ENCODE measurements around the gene LIN52.

Gene LIN52

DNA sequence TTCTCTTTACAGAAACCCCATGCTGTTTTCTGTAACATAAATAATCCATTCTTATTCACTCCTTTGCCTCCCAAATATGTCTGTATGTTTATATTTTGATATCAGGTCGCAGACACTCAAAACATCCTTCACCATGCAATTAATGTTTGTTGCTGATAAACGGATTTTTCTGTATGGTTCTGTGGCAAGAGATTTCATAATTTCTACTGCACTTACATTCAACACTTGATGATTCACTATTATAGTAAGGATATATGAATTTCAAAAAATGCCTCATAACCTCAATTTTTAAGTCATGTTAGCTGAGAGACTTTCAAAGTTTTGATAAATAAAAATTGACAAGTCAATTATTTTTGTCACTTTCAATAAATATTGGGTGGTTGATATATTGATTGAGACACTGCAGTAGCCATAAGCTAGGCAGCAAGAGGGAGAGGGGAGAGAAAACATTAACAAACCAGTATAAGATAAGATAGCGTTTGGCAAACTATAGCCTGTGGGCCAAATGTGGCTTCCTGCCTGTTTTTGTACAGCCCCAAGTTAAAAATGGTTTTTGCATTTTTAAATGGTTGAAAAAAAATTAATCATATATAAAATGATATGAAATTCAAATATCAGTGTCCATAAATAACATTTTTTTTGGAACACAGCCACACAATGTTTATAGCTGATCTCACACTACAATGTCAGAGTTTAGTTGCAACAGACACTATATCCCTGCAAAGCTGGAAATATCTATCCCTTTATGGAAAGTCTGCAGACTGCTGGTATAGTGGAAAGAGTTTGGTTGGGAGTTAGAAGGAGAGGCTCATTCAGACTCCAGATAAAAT, 18.8 kb upstream of the LIN52 start:
- Histone ChIP-seq H3K9me3 (ENCODE audit: low read length) (no peaks in the 10 kb centered on the region), H3K9ac (ENCODE audit: low read length) (no peak overlapping the region), H3K27ac (ENCODE audit: low read depth, low read length) (no peak overlapping the region), H3K4me1 (ENCODE audit: insufficient read depth, low read length) (no peaks in the 10 kb centered on the region), H3K36me3 (ENCODE audit: insufficient read depth, low read length) (peaks cover 38% of the 10 kb centered on the region), H3K27me3 (ENCODE audit: control insufficient read depth in 1 of 2, insufficient read depth in 2 of 2, low read length in 2 of 2) (no peaks in the 10 kb centered on the region), H3K4me3 (ENCODE audit: low read depth in 1 of 2, low read length in 2 of 2) (no peak overlapping the region)

DNA sequence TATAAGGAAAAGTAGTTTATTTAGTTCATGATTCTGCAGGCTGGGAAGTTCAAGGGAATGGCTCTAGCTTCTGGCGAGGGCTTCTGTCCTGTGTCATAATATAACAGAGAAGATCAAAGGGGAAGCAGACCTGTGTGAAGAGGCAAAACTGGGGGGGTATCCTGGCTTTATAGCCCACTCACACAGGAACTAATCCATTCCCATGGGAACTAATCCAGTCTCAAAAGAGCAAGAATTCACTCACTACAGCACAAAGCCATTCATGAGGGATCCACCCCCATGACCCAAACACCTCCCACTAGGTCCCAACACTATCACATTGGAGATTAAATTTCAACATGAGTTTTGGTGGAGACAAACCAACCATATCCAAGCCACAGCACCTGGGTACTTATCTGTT, 7.4 kb upstream of the LIN52 start:
- Histone ChIP-seq H3K9me3 (ENCODE audit: low read length) (no peaks in the 10 kb centered on the region), H3K4me1 (ENCODE audit: insufficient read depth, low read length) (no peaks in the 10 kb centered on the region), H3K36me3 (ENCODE audit: insufficient read depth, low read length) (peaks cover 14% of the 10 kb centered on the region), H3K9ac (ENCODE audit: low read length) (no peak overlapping the region), H3K4me3 (ENCODE audit: low read depth in 1 of 2, low read length in 2 of 2) (no peak overlapping the region), H3K27ac (ENCODE audit: low read depth, low read length) (no peak overlapping the region), H3K27me3 (ENCODE audit: control insufficient read depth in 1 of 2, insufficient read depth in 2 of 2, low read length in 2 of 2) (no peaks in the 10 kb centered on the region)

- H3K4me3 ChIP-seq (ENCODE audit: low read depth in 1 of 2, low read length in 2 of 2): no peak overlapping the region
- H3K4me1 ChIP-seq (ENCODE audit: insufficient read depth, low read length): peaks cover 15% of the 10 kb centered on the region
- H3K27ac ChIP-seq (ENCODE audit: low read depth, low read length): no peak overlapping the region
- no peaks in the 10 kb centered on the region for H3K36me3 ChIP-seq (ENCODE audit: insufficient read depth, low read length)
- no peaks in the 10 kb centered on the region for H3K9me3 ChIP-seq (ENCODE audit: low read length)
- H3K9ac ChIP-seq (ENCODE audit: low read length): peak overlapping the region; percentile 14
- no peaks in the 10 kb centered on the region for H3K27me3 ChIP-seq (ENCODE audit: control insufficient read depth in 1 of 2, insufficient read depth in 2 of 2, low read length in 2 of 2)
These were observed 3.8 kb upstream of the LIN52 start for GRCh38 chr14:74080820-74081460.

DNA sequence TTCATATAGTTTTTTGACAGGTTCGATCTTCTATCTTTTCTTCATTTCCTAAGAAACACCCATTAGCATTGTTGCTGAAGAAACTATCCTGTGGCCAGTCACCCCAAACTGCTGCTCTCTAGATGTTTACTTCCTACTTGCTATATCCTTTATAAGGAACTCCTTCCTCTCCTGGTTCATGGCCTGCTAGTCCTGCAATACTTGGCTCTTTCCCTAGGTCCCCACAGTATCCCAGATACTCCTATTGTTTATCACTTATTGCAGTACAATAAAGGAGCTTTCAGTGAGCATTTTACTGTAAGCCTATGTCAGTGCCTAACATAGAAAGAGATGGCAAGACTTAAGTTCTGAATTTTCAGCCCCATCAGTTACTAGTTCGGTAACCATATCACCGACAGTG, 3.3 kb upstream of the LIN52 start:
- Histone ChIP-seq H3K36me3 (ENCODE audit: insufficient read depth, low read length) (no peaks in the 10 kb centered on the region), H3K9ac (ENCODE audit: low read length) (no peak overlapping the region), H3K27ac (ENCODE audit: low read depth, low read length) (no peak overlapping the region), H3K4me3 (ENCODE audit: low read depth in 1 of 2, low read length in 2 of 2) (no peak overlapping the region), H3K27me3 (ENCODE audit: control insufficient read depth in 1 of 2, insufficient read depth in 2 of 2, low read length in 2 of 2) (no peaks in the 10 kb centered on the region), H3K9me3 (ENCODE audit: low read length) (no peaks in the 10 kb centered on the region), H3K4me1 (ENCODE audit: insufficient read depth, low read length) (peaks cover 16% of the 10 kb centered on the region)

DNA sequence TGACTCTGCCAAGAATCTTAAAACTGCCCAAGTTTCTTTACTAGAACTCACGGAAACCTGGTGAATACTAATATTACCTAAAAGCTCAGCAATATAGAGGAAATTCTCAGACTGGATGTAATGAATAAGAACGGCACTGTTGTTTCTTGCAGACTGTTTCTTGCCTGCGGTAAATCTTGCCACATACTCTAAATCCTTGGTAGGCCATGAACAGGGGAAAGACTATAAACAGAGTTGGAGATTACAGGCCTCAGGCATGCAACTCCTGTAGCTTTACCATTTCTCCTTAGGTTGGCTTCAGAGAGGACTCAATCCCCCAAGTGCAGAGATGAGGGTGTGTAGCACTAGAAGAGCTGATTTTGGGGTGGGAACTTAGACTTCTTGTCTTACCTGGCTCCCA, 1.6 kb upstream of the LIN52 start:
- Histone ChIP-seq H3K4me3 (ENCODE audit: low read depth in 1 of 2, low read length in 2 of 2) (peak overlapping the region in 1 of 2 donors; percentile 85), H3K36me3 (ENCODE audit: insufficient read depth, low read length) (no peaks in the 10 kb centered on the region), H3K4me1 (ENCODE audit: insufficient read depth, low read length) (peaks cover 16% of the 10 kb centered on the region), H3K27me3 (ENCODE audit: control insufficient read depth in 1 of 2, insufficient read depth in 2 of 2, low read length in 2 of 2) (no peaks in the 10 kb centered on the region), H3K9me3 (ENCODE audit: low read length) (no peaks in the 10 kb centered on the region), H3K9ac (ENCODE audit: low read length) (no peak overlapping the region), H3K27ac (ENCODE audit: low read depth, low read length) (no peak overlapping the region)

- Histone ChIP-seq H3K27ac (ENCODE audit: low read depth, low read length) (peak overlapping the region; percentile 21), H3K9ac (ENCODE audit: low read length) (peak overlapping the region; percentile 52), H3K27me3 (ENCODE audit: control insufficient read depth in 1 of 2, insufficient read depth in 2 of 2, low read length in 2 of 2) (no peaks in the 10 kb centered on the region), H3K4me3 (ENCODE audit: low read depth in 1 of 2, low read length in 2 of 2) (peak overlapping the region; percentile 63 to 85), H3K36me3 (ENCODE audit: insufficient read depth, low read length) (no peaks in the 10 kb centered on the region), H3K9me3 (ENCODE audit: low read length) (no peaks in the 10 kb centered on the region), H3K4me1 (ENCODE audit: insufficient read depth, low read length) (peaks cover 16% of the 10 kb centered on the region)
These were observed 926 bp upstream of the LIN52 start for GRCh38 chr14:74083784-74084276.

- H3K9me3 ChIP-seq (ENCODE audit: low read length): no peaks in the 10 kb centered on the region
- H3K9ac ChIP-seq (ENCODE audit: low read length): peak overlapping the region; percentile 74
- H3K36me3 ChIP-seq (ENCODE audit: insufficient read depth, low read length): no peaks in the 10 kb centered on the region
- H3K4me3 ChIP-seq (ENCODE audit: low read depth in 1 of 2, low read length in 2 of 2): peak overlapping the region; percentile 72 to 85
- peaks cover 16% of the 10 kb centered on the region for H3K4me1 ChIP-seq (ENCODE audit: insufficient read depth, low read length)
- peak overlapping the region; percentile 78 for H3K27ac ChIP-seq (ENCODE audit: low read depth, low read length)
- H3K27me3 ChIP-seq (ENCODE audit: control insufficient read depth in 1 of 2, insufficient read depth in 2 of 2, low read length in 2 of 2): no peaks in the 10 kb centered on the region
These were observed 386 bp downstream of the LIN52 start for GRCh38 chr14:74085047-74085637.

DNA sequence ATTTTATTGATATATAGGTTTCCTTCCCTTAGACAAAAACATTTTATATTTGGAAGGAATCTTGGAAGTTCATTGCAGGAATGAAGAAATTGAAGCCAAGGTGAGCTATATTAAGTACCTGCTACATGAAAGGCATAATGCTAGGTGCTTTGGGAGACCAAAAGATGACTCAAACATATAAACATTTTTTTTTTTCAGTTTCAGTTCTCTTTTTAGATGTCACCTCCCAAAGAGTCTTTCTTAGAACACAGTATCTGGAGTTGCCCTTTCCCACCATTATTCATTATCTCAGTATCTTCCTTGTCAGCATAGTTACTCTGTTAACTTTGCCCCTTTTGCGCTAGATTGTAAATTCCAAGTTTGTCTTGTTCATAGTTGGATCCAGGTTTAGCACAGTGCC, 1.1 kb downstream of the LIN52 start:
- Histone ChIP-seq H3K36me3 (ENCODE audit: insufficient read depth, low read length) (no peaks in the 10 kb centered on the region), H3K4me3 (ENCODE audit: low read depth in 1 of 2, low read length in 2 of 2) (peak overlapping the region; percentile 72 to 85), H3K9me3 (ENCODE audit: low read length) (no peaks in the 10 kb centered on the region), H3K27ac (ENCODE audit: low read depth, low read length) (no peak overlapping the region), H3K27me3 (ENCODE audit: control insufficient read depth in 1 of 2, insufficient read depth in 2 of 2, low read length in 2 of 2) (no peaks in the 10 kb centered on the region), H3K4me1 (ENCODE audit: insufficient read depth, low read length) (peaks cover 16% of the 10 kb centered on the region), H3K9ac (ENCODE audit: low read length) (peak overlapping the region; percentile 74)

DNA sequence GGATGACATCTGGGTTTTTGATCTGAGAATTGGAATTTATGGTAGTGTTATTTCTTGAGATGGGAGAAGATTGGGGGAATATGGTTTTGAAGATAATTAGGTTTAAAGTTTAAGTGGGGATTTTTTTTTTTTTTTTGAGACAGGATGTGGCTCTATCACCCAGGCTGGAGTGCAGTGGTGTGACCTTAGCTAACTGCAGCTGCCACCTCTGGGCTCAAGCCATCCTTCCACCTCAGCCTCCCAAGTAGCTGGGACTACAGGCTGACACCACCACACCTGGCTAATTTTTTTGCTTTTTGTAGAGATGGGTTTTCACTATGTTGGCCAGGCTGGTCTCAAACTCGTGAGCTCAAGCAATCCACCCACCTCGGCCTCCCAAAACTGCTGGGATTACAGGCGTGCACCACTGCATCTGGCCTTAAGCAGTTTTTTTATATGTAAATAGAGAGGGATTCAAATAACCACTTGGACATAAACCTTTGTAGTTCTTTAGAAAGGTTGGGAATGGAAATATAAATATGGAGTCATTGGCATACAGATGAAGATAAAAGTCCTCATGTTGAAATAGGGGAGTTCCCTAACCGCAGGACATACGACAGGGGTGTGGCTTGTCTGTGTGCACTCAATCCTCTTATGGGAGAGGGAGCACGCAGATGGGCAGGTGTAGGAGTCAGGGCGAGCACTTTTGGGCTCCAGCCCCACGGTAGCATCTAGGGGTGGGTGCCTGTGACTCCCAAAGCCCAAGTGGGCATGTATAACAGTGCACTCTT, 4.7 kb downstream of the LIN52 start:
- Histone ChIP-seq H3K27ac (ENCODE audit: low read depth, low read length) (no peak overlapping the region), H3K9ac (ENCODE audit: low read length) (no peak overlapping the region), H3K4me1 (ENCODE audit: insufficient read depth, low read length) (peaks cover 9% of the 10 kb centered on the region), H3K27me3 (ENCODE audit: control insufficient read depth in 1 of 2, insufficient read depth in 2 of 2, low read length in 2 of 2) (no peaks in the 10 kb centered on the region), H3K9me3 (ENCODE audit: low read length) (no peaks in the 10 kb centered on the region), H3K36me3 (ENCODE audit: insufficient read depth, low read length) (no peaks in the 10 kb centered on the region), H3K4me3 (ENCODE audit: low read depth in 1 of 2, low read length in 2 of 2) (no peak overlapping the region)

DNA sequence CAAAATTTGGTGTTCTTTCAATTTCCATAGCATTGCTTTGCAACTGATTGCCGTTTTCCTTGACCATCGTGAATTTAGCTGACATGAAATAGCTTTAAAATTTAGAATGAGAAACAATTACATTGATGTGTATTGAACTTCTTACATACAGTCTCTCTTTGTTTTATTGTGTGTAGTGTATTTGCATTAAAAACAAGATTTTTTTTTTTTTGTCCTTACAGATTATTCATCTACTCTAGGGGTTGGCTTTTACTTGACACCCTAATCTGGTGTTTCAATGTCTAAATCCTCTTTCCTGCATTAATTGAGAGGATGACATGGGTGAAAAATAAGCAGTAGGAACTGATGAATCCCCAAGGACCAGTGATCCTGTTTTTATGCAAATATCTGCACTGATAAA, 20.6 kb downstream of the LIN52 start:
- no peaks in the 10 kb centered on the region for H3K4me1 ChIP-seq (ENCODE audit: insufficient read depth, low read length)
- no peak overlapping the region for H3K4me3 ChIP-seq (ENCODE audit: low read depth in 1 of 2, low read length in 2 of 2)
- H3K36me3 ChIP-seq (ENCODE audit: insufficient read depth, low read length): no peaks in the 10 kb centered on the region
- H3K9me3 ChIP-seq (ENCODE audit: low read length): no peaks in the 10 kb centered on the region
- H3K27me3 ChIP-seq (ENCODE audit: control insufficient read depth in 1 of 2, insufficient read depth in 2 of 2, low read length in 2 of 2): no peaks in the 10 kb centered on the region
- H3K9ac ChIP-seq (ENCODE audit: low read length): no peak overlapping the region
- H3K27ac ChIP-seq (ENCODE audit: low read depth, low read length): no peak overlapping the region

- Histone ChIP-seq H3K9me3 (ENCODE audit: low read length) (no peaks in the 10 kb centered on the region), H3K9ac (ENCODE audit: low read length) (no peak overlapping the region), H3K36me3 (ENCODE audit: insufficient read depth, low read length) (peaks cover 4% of the 10 kb centered on the region), H3K27ac (ENCODE audit: low read depth, low read length) (no peak overlapping the region), H3K4me1 (ENCODE audit: insufficient read depth, low read length) (no peaks in the 10 kb centered on the region), H3K27me3 (ENCODE audit: control insufficient read depth in 1 of 2, insufficient read depth in 2 of 2, low read length in 2 of 2) (no peaks in the 10 kb centered on the region), H3K4me3 (ENCODE audit: low read depth in 1 of 2, low read length in 2 of 2) (no peak overlapping the region)
These were observed 24.6 kb downstream of the LIN52 start for GRCh38 chr14:74109369-74109768.

Measured in muscle layer of colon (tissue), 2 donors.